ENCODE results near the gene RAMAC. TPM values are rescaled to one million over a fixed set of nuclear protein-coding genes. Genes with fewer than 3 reads are reported as not detected.

Gene RAMAC
- total RNA-seq, 1 experiment from 2014 or later, result 31.5 TPM

DNA sequence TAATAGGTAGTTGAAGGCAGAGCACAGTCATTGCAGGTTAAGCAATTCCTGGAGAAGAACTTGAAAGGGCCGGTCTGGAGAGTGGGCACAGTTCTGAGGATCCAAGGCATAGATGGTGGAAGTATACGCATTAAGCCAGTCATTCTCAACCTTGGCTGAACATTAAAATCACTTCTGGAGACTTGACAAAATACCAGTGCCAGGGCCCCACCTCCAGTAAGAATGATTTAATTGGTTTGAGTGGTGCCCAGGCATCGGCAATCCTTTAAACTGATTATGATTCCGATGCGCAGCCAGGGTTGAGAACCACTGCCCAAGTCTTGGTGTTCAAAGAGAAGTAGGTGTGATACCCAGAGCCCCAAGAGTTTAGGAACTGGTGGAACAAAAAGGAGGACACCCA is 26.6 kb upstream of the RAMAC start:
- DNase-seq, result no peak
- H3K4me3 Mint-ChIP-seq (ENCODE audit: low read depth, unreplicated experiment), result no peak overlapping the region
- BruUV-seq (replicated peaks), result no TSS peak
- peaks cover 11% of the 10 kb centered on the region for H3K4me1 Mint-ChIP-seq (ENCODE audit: low read depth, unreplicated experiment)
- no peaks in the 10 kb centered on the region for H3K27me3 Mint-ChIP-seq (ENCODE audit: unreplicated experiment)
- TF ChIP-seq, protein P1, sequence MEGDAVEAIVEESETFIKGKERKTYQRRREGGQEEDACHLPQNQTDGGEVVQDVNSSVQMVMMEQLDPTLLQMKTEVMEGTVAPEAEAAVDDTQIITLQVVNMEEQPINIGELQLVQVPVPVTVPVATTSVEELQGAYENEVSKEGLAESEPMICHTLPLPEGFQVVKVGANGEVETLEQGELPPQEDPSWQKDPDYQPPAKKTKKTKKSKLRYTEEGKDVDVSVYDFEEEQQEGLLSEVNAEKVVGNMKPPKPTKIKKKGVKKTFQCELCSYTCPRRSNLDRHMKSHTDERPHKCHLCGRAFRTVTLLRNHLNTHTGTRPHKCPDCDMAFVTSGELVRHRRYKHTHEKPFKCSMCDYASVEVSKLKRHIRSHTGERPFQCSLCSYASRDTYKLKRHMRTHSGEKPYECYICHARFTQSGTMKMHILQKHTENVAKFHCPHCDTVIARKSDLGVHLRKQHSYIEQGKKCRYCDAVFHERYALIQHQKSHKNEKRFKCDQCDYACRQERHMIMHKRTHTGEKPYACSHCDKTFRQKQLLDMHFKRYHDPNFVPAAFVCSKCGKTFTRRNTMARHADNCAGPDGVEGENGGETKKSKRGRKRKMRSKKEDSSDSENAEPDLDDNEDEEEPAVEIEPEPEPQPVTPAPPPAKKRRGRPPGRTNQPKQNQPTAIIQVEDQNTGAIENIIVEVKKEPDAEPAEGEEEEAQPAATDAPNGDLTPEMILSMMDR (IDR thresholded peaks at IDR 0.05; ENCODE audit: unreplicated experiment), result no peak
- no peak overlapping the region for H3K27ac Mint-ChIP-seq (ENCODE audit: unreplicated experiment)
- H3K9me3 Mint-ChIP-seq (ENCODE audit: low read depth, unreplicated experiment), result no peaks in the 10 kb centered on the region
- no peaks in the 10 kb centered on the region for H3K36me3 Mint-ChIP-seq (ENCODE audit: insufficient read depth, unreplicated experiment)
- intact Hi-C loops (cut with micrococcal nuclease; ENCODE audit: unreplicated experiment), result no loop called here
- CTCF ChIA-PET, result no interaction called here

DNA sequence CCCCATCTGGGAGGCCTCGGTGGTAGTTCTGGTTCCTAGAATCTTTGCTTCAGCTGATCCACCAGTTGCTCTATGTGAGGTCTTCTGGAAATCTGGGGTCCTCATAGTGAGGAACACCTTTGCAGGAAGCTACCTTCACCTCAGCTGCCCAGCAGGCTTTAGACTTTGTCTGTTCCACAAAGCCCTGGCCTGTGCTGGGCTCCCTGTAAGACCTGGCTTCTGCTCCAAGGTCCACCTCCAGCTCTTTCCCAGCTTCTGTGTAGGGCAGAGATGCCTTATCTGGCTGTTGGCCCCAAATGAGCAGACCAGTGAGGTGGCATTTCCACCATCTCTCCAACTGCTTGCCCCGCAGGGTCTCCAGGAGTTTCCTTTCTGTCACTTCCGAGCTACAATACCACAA is 25.2 kb upstream of the RAMAC start:
- no peak overlapping the region for H3K27ac Mint-ChIP-seq (ENCODE audit: unreplicated experiment)
- H3K4me1 Mint-ChIP-seq (ENCODE audit: low read depth, unreplicated experiment), result peaks cover 11% of the 10 kb centered on the region
- no peaks in the 10 kb centered on the region for H3K27me3 Mint-ChIP-seq (ENCODE audit: unreplicated experiment)
- TF ChIP-seq, protein P1 (IDR thresholded peaks at IDR 0.05; ENCODE audit: unreplicated experiment), result no peak
- H3K4me3 Mint-ChIP-seq (ENCODE audit: low read depth, unreplicated experiment), result no peak overlapping the region
- no peak for DNase-seq
- BruUV-seq (replicated peaks), result no TSS peak
- CTCF ChIA-PET, result interaction anchor here (1.4 kb wide), 1 partner anchor 17 kb away, joined by 3 read pairs; no protein-coding TSS in a partner anchor
- intact Hi-C loops (cut with micrococcal nuclease; ENCODE audit: unreplicated experiment), result no loop called here
- no peaks in the 10 kb centered on the region for H3K9me3 Mint-ChIP-seq (ENCODE audit: low read depth, unreplicated experiment)
- H3K36me3 Mint-ChIP-seq (ENCODE audit: insufficient read depth, unreplicated experiment), result no peaks in the 10 kb centered on the region

DNA sequence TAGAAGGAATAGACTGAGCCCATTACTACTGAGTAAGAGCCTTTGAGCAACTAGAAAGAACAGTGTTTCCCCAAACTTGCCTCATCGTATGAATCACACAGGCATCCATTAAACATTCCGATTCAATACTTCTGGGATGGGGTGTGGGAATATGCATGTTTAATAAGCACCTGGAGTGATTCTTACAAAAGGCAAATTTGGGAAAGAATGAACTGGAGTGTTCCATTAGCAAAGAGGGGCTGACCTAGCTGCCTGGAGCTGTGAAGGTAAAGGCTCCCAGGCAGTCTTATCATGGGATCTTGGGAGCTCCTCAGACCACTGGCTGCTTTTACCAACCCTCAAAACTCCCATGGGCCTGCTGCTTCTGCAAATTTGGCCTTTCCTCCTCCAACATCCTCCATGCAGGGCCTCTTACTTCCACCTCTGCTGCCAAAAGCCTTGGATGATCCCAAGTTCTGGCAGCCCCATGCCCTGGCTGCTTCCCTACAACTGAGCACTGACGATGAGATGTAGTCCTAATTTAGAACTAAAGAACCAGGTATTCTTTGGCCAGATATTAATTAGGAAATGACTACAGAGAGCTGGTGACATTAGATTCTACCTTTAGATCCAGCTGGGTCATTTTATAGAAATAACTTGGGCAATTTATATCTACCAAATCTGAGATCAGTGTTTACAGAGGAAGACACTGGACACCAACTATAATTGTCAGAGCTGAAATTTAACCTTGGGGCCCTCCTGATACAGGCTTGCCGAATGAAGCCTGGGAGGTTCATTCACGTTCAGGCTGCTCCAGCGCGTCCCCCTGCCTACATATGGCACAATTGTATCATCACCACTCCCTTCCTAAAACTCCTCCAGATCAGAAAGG is 22.3 kb upstream of the RAMAC start:
- TF ChIP-seq, protein P1 (IDR thresholded peaks at IDR 0.05; ENCODE audit: unreplicated experiment), result no peak
- no peak overlapping the region for H3K27ac Mint-ChIP-seq (ENCODE audit: unreplicated experiment)
- H3K27me3 Mint-ChIP-seq (ENCODE audit: unreplicated experiment), result no peaks in the 10 kb centered on the region
- BruUV-seq (replicated peaks), result no TSS peak
- H3K9me3 Mint-ChIP-seq (ENCODE audit: low read depth, unreplicated experiment), result no peaks in the 10 kb centered on the region
- no peaks in the 10 kb centered on the region for H3K36me3 Mint-ChIP-seq (ENCODE audit: insufficient read depth, unreplicated experiment)
- intact Hi-C loops (cut with micrococcal nuclease; ENCODE audit: unreplicated experiment), result no loop called here
- CTCF ChIA-PET, result no interaction called here
- H3K4me1 Mint-ChIP-seq (ENCODE audit: low read depth, unreplicated experiment), result peaks cover 3% of the 10 kb centered on the region
- no peak for DNase-seq
- no peak overlapping the region for H3K4me3 Mint-ChIP-seq (ENCODE audit: low read depth, unreplicated experiment)

DNA sequence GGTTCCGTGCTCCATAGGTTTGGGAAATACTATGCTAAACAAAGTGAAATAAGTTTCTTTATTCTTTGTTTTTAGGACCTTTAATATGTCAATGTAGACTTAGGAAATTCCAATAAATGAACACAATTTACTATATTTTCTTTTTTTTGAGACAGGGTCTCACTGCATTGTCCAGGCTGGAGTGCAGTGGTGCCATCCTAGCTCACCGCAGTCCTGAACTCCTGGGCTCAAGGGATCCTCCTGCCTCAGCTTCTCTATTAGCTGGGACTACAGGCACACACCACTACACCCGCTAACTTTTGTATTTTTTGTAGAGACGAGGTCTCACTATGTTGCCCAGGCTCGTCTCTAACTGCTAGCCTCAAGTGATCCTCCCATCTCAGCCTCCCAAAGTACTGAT is 21.1 kb upstream of the RAMAC start:
- Mint-ChIP-seq H3K27me3 (ENCODE audit: unreplicated experiment) (no peaks in the 10 kb centered on the region), H3K4me3 (ENCODE audit: low read depth, unreplicated experiment) (no peak overlapping the region), H3K4me1 (ENCODE audit: low read depth, unreplicated experiment) (no peaks in the 10 kb centered on the region), H3K36me3 (ENCODE audit: insufficient read depth, unreplicated experiment) (no peaks in the 10 kb centered on the region), H3K9me3 (ENCODE audit: low read depth, unreplicated experiment) (no peaks in the 10 kb centered on the region), H3K27ac (ENCODE audit: unreplicated experiment) (no peak overlapping the region)
- CTCF ChIA-PET, result interaction anchor here (1.1 kb wide), 1 partner anchor 13 kb away, joined by 3 read pairs; no protein-coding TSS in a partner anchor
- intact Hi-C loops (cut with micrococcal nuclease; ENCODE audit: unreplicated experiment), result no loop called here
- TF ChIP-seq, protein P1 (IDR thresholded peaks at IDR 0.05; ENCODE audit: unreplicated experiment), result no peak
- BruUV-seq (replicated peaks), result no TSS peak
- no peak for DNase-seq

Data from Calu3 (cell line).